GM18517 (cell line): ENCODE measurements around the gene MAN1C1.
A peak's percentile ranks its signal among the peaks of the same experiment; 100 is the strongest.
"Not testable (repeated sequence)": the region's sequence is repeated elsewhere in the genome, so short reads cannot be mapped to it uniquely, and the experiment has no call there.

Experiments
- ATAC-seq: cut with Tn5 transposase; IDR thresholded peaks from one replicate; pipeline ENCODE4 v1.9.1; 2021; ENCODE audit warnings: mild to moderate bottlenecking, moderate library complexity; ENCODE audit not compliant: unreplicated experiment

The MAN1C1 gene

GRCh38 chr1:25581764-25582163, 34.8 kb upstream of the MAN1C1 start:
- no peak for ATAC-seq

GRCh38 chr1:25583519-25584370, 32.8 kb upstream of the MAN1C1 start:
- no peak for ATAC-seq

GRCh38 chr1:25586181-25586588, 30.4 kb upstream of the MAN1C1 start:
- no peak for ATAC-seq

GRCh38 chr1:25587290-25587689, 29.3 kb upstream of the MAN1C1 start:
- ATAC-seq = no peak

GRCh38 chr1:25588224-25588623, 28.4 kb upstream of the MAN1C1 start:
- ATAC-seq = not testable (repeated sequence)

- not testable (repeated sequence) for ATAC-seq
Observed at GRCh38 chr1:25588786-25589185, 27.8 kb upstream of the MAN1C1 start.

- no peak for ATAC-seq
Observed at GRCh38 chr1:25590096-25590824, 26.3 kb upstream of the MAN1C1 start.

GRCh38 chr1:25593861-25594260, 22.7 kb upstream of the MAN1C1 start:
- no peak for ATAC-seq

GRCh38 chr1:25594971-25595370, 21.6 kb upstream of the MAN1C1 start:
- ATAC-seq = no peak

GRCh38 chr1:25596641-25597040, 19.9 kb upstream of the MAN1C1 start:
- not testable (repeated sequence) for ATAC-seq

GRCh38 chr1:25598879-25599278, 17.7 kb upstream of the MAN1C1 start:
- no peak for ATAC-seq

GRCh38 chr1:25599969-25600610, 16.5 kb upstream of the MAN1C1 start:
- no peak for ATAC-seq

- ATAC-seq = not testable (repeated sequence)
Observed at GRCh38 chr1:25600971-25601699, 15.5 kb upstream of the MAN1C1 start.

GRCh38 chr1:25603779-25604538, 12.6 kb upstream of the MAN1C1 start:
- ATAC-seq = not testable (repeated sequence)

- ATAC-seq = no peak
Observed at GRCh38 chr1:25607123-25607522, 9.5 kb upstream of the MAN1C1 start.

- peak; percentile 53 for ATAC-seq
Observed at GRCh38 chr1:25608488-25609178, 8.0 kb upstream of the MAN1C1 start.

GRCh38 chr1:25609921-25610320, 6.7 kb upstream of the MAN1C1 start:
- ATAC-seq = no peak

GRCh38 chr1:25610822-25611630, 5.6 kb upstream of the MAN1C1 start:
- no peak for ATAC-seq

GRCh38 chr1:25611843-25612242, 4.7 kb upstream of the MAN1C1 start:
- ATAC-seq = no peak
